ENCODE results near the gene FRAS1.
"Not testable (repeated sequence)": the region's sequence is repeated elsewhere in the genome, so short reads cannot be mapped to it uniquely, and the experiment has no call there.

The FRAS1 gene

GRCh38 chr4:78120144-78120880, 63.2 kb downstream of the FRAS1 start:
- no peak for DNase-seq (ENCODE audit: low read depth)

- DNase-seq (ENCODE audit: low read depth): no peak
Measured at GRCh38 chr4:78121338-78121904, 64.3 kb downstream of the FRAS1 start.

GRCh38 chr4:78125834-78126331, 68.8 kb downstream of the FRAS1 start:
- DNase-seq (ENCODE audit: low read depth): not testable (repeated sequence)

GRCh38 chr4:78129383-78130108, 72.4 kb downstream of the FRAS1 start:
- no peak for DNase-seq (ENCODE audit: low read depth)

- DNase-seq (ENCODE audit: low read depth): no peak
Measured at GRCh38 chr4:78131403-78131802, 74.3 kb downstream of the FRAS1 start.

- no peak for DNase-seq (ENCODE audit: low read depth)
Measured at GRCh38 chr4:78136109-78137081, 79.3 kb downstream of the FRAS1 start.

GRCh38 chr4:78137532-78137931, 80.4 kb downstream of the FRAS1 start:
- DNase-seq (ENCODE audit: low read depth): no peak

GRCh38 chr4:78138252-78138651, 81.1 kb downstream of the FRAS1 start:
- no peak for DNase-seq (ENCODE audit: low read depth)

- DNase-seq (ENCODE audit: low read depth): no peak
Measured at GRCh38 chr4:78143634-78144033, 86.5 kb downstream of the FRAS1 start.

- no peak for DNase-seq (ENCODE audit: low read depth)
Measured at GRCh38 chr4:78145008-78145407, 87.9 kb downstream of the FRAS1 start.

GRCh38 chr4:78145622-78146021, 88.5 kb downstream of the FRAS1 start:
- no peak for DNase-seq (ENCODE audit: low read depth)

GRCh38 chr4:78149751-78150542, 92.8 kb downstream of the FRAS1 start:
- no peak for DNase-seq (ENCODE audit: low read depth)

GRCh38 chr4:78150543-78150864, 93.4 kb downstream of the FRAS1 start:
- DNase-seq (ENCODE audit: low read depth): no peak

- no peak for DNase-seq (ENCODE audit: low read depth)
Measured at GRCh38 chr4:78152795-78153194, 95.7 kb downstream of the FRAS1 start.

- no peak for DNase-seq (ENCODE audit: low read depth)
Measured at GRCh38 chr4:78154972-78155590, 98.0 kb downstream of the FRAS1 start.

- no peak for DNase-seq (ENCODE audit: low read depth)
Measured at GRCh38 chr4:78155616-78156105, 98.5 kb downstream of the FRAS1 start.

- DNase-seq (ENCODE audit: low read depth): no peak
Measured at GRCh38 chr4:78156520-78156919, 99.4 kb downstream of the FRAS1 start.

- DNase-seq (ENCODE audit: low read depth): no peak
Measured at GRCh38 chr4:78162342-78162741, 105.2 kb downstream of the FRAS1 start.

GRCh38 chr4:78162821-78163220, 105.7 kb downstream of the FRAS1 start:
- no peak for DNase-seq (ENCODE audit: low read depth)

- DNase-seq (ENCODE audit: low read depth): no peak
Measured at GRCh38 chr4:78165758-78166157, 108.6 kb downstream of the FRAS1 start.

- DNase-seq (ENCODE audit: low read depth): no peak
Measured at GRCh38 chr4:78166622-78167021, 109.5 kb downstream of the FRAS1 start.
